IPS-15b (cell line): ENCODE measurements around the gene MYOD1.
A peak's percentile ranks its signal among the peaks of the same experiment; 100 is the strongest.

ENCODE experiments used
- H3K27me3 ChIP-seq: one replicate; pipeline ENCODE4 v1.6.1; 2013; ENCODE audit warnings: low read length; ENCODE audit not compliant: control insufficient read depth, insufficient read depth
- H3K36me3 ChIP-seq: one replicate; pipeline ENCODE4 v1.6.1; 2013; ENCODE audit warnings: low read length; ENCODE audit not compliant: control insufficient read depth, insufficient read depth
- H3K4me1 ChIP-seq: one replicate; pipeline ENCODE4 v1.6.1; 2013; ENCODE audit warnings: mild to moderate bottlenecking, low read length; ENCODE audit not compliant: control insufficient read depth, insufficient read depth
- H3K4me3 ChIP-seq: one replicate; pipeline ENCODE4 v1.5.1; 2013; ENCODE audit warnings: low read depth, low read length
- H3K9ac ChIP-seq: one replicate; pipeline ENCODE4 v1.6.1; 2013; ENCODE audit warnings: low read depth, mild to moderate bottlenecking, low read length
- H3K9me3 ChIP-seq: one replicate; pipeline ENCODE4 v1.6.1; 2013; ENCODE audit warnings: mild to moderate bottlenecking, low read length; ENCODE audit not compliant: control insufficient read depth, insufficient read depth

The MYOD1 gene

GRCh38 chr11:17693531-17693930 lies 25.8 kb upstream of the MYOD1 start:
- Histone ChIP-seq H3K9ac (no peak overlapping the region), H3K27me3 (peaks cover 65% of the 10 kb centered on the region), H3K4me3 (no peak overlapping the region), H3K36me3 (no peaks in the 10 kb centered on the region), H3K9me3 (no peaks in the 10 kb centered on the region), H3K4me1 (no peaks in the 10 kb centered on the region)

GRCh38 chr11:17694494-17695110 lies 24.8 kb upstream of the MYOD1 start:
- no peaks in the 10 kb centered on the region for H3K4me1 ChIP-seq
- no peaks in the 10 kb centered on the region for H3K36me3 ChIP-seq
- no peak overlapping the region for H3K9ac ChIP-seq
- no peaks in the 10 kb centered on the region for H3K9me3 ChIP-seq
- H3K27me3 ChIP-seq: peaks cover 64% of the 10 kb centered on the region
- H3K4me3 ChIP-seq: no peak overlapping the region

GRCh38 chr11:17695454-17696441 lies 23.6 kb upstream of the MYOD1 start:
- Histone ChIP-seq H3K4me3 (peak overlapping the region; percentile 22), H3K9ac (no peak overlapping the region), H3K36me3 (no peaks in the 10 kb centered on the region), H3K4me1 (no peaks in the 10 kb centered on the region), H3K27me3 (peaks cover 64% of the 10 kb centered on the region), H3K9me3 (no peaks in the 10 kb centered on the region)

GRCh38 chr11:17696741-17697140 lies 22.6 kb upstream of the MYOD1 start:
- Histone ChIP-seq H3K4me3 (no peak overlapping the region), H3K4me1 (no peaks in the 10 kb centered on the region), H3K36me3 (no peaks in the 10 kb centered on the region), H3K27me3 (peaks cover 61% of the 10 kb centered on the region), H3K9me3 (no peaks in the 10 kb centered on the region), H3K9ac (no peak overlapping the region)

- Histone ChIP-seq H3K9ac (no peak overlapping the region), H3K4me3 (no peak overlapping the region), H3K36me3 (no peaks in the 10 kb centered on the region), H3K4me1 (no peaks in the 10 kb centered on the region), H3K9me3 (no peaks in the 10 kb centered on the region), H3K27me3 (peaks cover 55% of the 10 kb centered on the region)
Measured at GRCh38 chr11:17697175-17697949, 22.0 kb upstream of the MYOD1 start.

GRCh38 chr11:17699147-17700114 lies 19.9 kb upstream of the MYOD1 start:
- H3K4me1 ChIP-seq: no peaks in the 10 kb centered on the region
- H3K36me3 ChIP-seq: no peaks in the 10 kb centered on the region
- no peak overlapping the region for H3K4me3 ChIP-seq
- H3K9me3 ChIP-seq: no peaks in the 10 kb centered on the region
- no peak overlapping the region for H3K9ac ChIP-seq
- peaks cover 34% of the 10 kb centered on the region for H3K27me3 ChIP-seq

- Histone ChIP-seq H3K4me1 (no peaks in the 10 kb centered on the region), H3K27me3 (peaks cover 28% of the 10 kb centered on the region), H3K9me3 (no peaks in the 10 kb centered on the region), H3K9ac (no peak overlapping the region), H3K36me3 (no peaks in the 10 kb centered on the region), H3K4me3 (no peak overlapping the region)
Measured at GRCh38 chr11:17700991-17701390, 18.4 kb upstream of the MYOD1 start.

GRCh38 chr11:17702876-17703275 lies 16.5 kb upstream of the MYOD1 start:
- Histone ChIP-seq H3K9me3 (no peaks in the 10 kb centered on the region), H3K4me1 (no peaks in the 10 kb centered on the region), H3K27me3 (peaks cover 9% of the 10 kb centered on the region), H3K4me3 (no peak overlapping the region), H3K9ac (no peak overlapping the region), H3K36me3 (no peaks in the 10 kb centered on the region)

- H3K4me1 ChIP-seq: no peaks in the 10 kb centered on the region
- no peaks in the 10 kb centered on the region for H3K9me3 ChIP-seq
- H3K36me3 ChIP-seq: no peaks in the 10 kb centered on the region
- H3K9ac ChIP-seq: no peak overlapping the region
- H3K4me3 ChIP-seq: no peak overlapping the region
- H3K27me3 ChIP-seq: peaks cover 11% of the 10 kb centered on the region
Measured at GRCh38 chr11:17703951-17704350, 15.4 kb upstream of the MYOD1 start.

- H3K27me3 ChIP-seq: peaks cover 45% of the 10 kb centered on the region
- H3K9ac ChIP-seq: no peak overlapping the region
- no peak overlapping the region for H3K4me3 ChIP-seq
- H3K4me1 ChIP-seq: no peaks in the 10 kb centered on the region
- H3K9me3 ChIP-seq: no peaks in the 10 kb centered on the region
- H3K36me3 ChIP-seq: no peaks in the 10 kb centered on the region
Measured at GRCh38 chr11:17707830-17708229, 11.5 kb upstream of the MYOD1 start.

GRCh38 chr11:17711836-17712235 lies 7.5 kb upstream of the MYOD1 start:
- Histone ChIP-seq H3K27me3 (peaks cover 75% of the 10 kb centered on the region), H3K9ac (no peak overlapping the region), H3K4me3 (no peak overlapping the region), H3K9me3 (no peaks in the 10 kb centered on the region), H3K4me1 (no peaks in the 10 kb centered on the region), H3K36me3 (no peaks in the 10 kb centered on the region)
